ENCODE data around the gene PSAP. TPM values are rescaled to one million over a fixed set of nuclear protein-coding genes. Genes with fewer than 3 reads are reported as not detected.

Gene PSAP
- total RNA-seq, 1 experiment from 2014 or later: 397 TPM

- no peaks in the 10 kb centered on the region for H3K36me3 Mint-ChIP-seq
- H3K27ac Mint-ChIP-seq: no peak overlapping the region
- POLR2A ChIA-PET: no interaction called here
- H3K4me3 Mint-ChIP-seq: 0 out of 2 replicates have a peak overlapping the region, but pooled peaks have one; percentile 66
- ATAC-seq (no peak), DNase-seq (ENCODE audit: low spot score) (no peak)
- H3K27me3 Mint-ChIP-seq (ENCODE audit: low read depth): peaks cover 29% of the 10 kb centered on the region
- TF ChIP-seq CBFB (CRISPR knock-in tag; IDR thresholded peaks at IDR 0.05; ENCODE audit: low read depth) (no peak), FOXK1 (CRISPR knock-in tag; IDR thresholded peaks at IDR 0.05) (no peak), NFATC4 (CRISPR knock-in tag; IDR thresholded peaks at IDR 0.05) (no peak), OVOL2 (CRISPR knock-in tag; IDR thresholded peaks at IDR 0.05; ENCODE audit: borderline replicate concordance) (no peak), ESRRA (CRISPR knock-in tag; IDR thresholded peaks at IDR 0.05; ENCODE audit: borderline replicate concordance) (no peak), ATF6 (CRISPR knock-in tag; IDR thresholded peaks at IDR 0.05) (no peak), SOX15 (CRISPR knock-in tag; IDR thresholded peaks at IDR 0.05) (no peak), ZNF416 (CRISPR knock-in tag; IDR thresholded peaks at IDR 0.05) (no peak), NR1H2 (CRISPR knock-in tag; IDR thresholded peaks at IDR 0.05) (no peak), TCF7 (CRISPR knock-in tag; IDR thresholded peaks at IDR 0.05; ENCODE audit: low read depth) (no peak), CREM (CRISPR knock-in tag; IDR thresholded peaks at IDR 0.05) (no peak), ZBTB43 (CRISPR knock-in tag; IDR thresholded peaks at IDR 0.05) (no peak), JAZF1 (CRISPR knock-in tag; IDR thresholded peaks at IDR 0.05) (no peak)
- H3K9me3 Mint-ChIP-seq: no peaks in the 10 kb centered on the region
- H3K4me1 Mint-ChIP-seq: peaks cover 6% of the 10 kb centered on the region
- CTCF ChIA-PET: interaction anchor here (0.6 to 3.0 kb wide), 15 partner anchors 9 to 277 kb away, joined by 3 to 22 read pairs (median 6); no protein-coding TSS in a partner anchor
Measured at GRCh38 chr10:71771821-71772617, 79.0 kb downstream of the PSAP start.

GRCh38 chr10:71771204-71771603 is 79.8 kb downstream of the PSAP start:
- ATAC-seq: no peak
- Mint-ChIP-seq H3K4me1 (peaks cover 6% of the 10 kb centered on the region), H3K4me3 (no peak overlapping the region), H3K27me3 (ENCODE audit: low read depth) (peaks cover 29% of the 10 kb centered on the region), H3K9me3 (no peaks in the 10 kb centered on the region), H3K27ac (no peak overlapping the region), H3K36me3 (no peaks in the 10 kb centered on the region)
- no peak for DNase-seq (ENCODE audit: low spot score)
- CTCF ChIA-PET: interaction anchor here (0.6 kb wide), 1 partner anchor 127 kb away, joined by 4 read pairs; no protein-coding TSS in a partner anchor
- TF ChIP-seq ZNF425 (CRISPR knock-in tag; conservative IDR thresholded peaks at IDR 0.05) (no peak), ZNF219 (CRISPR knock-in tag; IDR thresholded peaks at IDR 0.05; ENCODE audit: borderline replicate concordance) (no peak), NR3C1 (CRISPR knock-in tag; conservative IDR thresholded peaks at IDR 0.05; ENCODE audit: low read depth) (no peak), GABPB1 (CRISPR knock-in tag; IDR thresholded peaks at IDR 0.05) (no peak), ZNF263 (CRISPR knock-in tag; IDR thresholded peaks at IDR 0.05; ENCODE audit: low read depth) (no peak), HMGA2 (CRISPR knock-in tag; IDR thresholded peaks at IDR 0.05) (no peak), MAX (CRISPR knock-in tag; IDR thresholded peaks at IDR 0.05) (no peak), TCF7 (CRISPR knock-in tag; IDR thresholded peaks at IDR 0.05; ENCODE audit: low read depth) (no peak), PRDM15 (CRISPR knock-in tag; IDR thresholded peaks at IDR 0.05) (no peak)
- POLR2A ChIA-PET: no interaction called here
